ENCODE measurements around the gene DACT3.

DACT3 gene

DNA sequence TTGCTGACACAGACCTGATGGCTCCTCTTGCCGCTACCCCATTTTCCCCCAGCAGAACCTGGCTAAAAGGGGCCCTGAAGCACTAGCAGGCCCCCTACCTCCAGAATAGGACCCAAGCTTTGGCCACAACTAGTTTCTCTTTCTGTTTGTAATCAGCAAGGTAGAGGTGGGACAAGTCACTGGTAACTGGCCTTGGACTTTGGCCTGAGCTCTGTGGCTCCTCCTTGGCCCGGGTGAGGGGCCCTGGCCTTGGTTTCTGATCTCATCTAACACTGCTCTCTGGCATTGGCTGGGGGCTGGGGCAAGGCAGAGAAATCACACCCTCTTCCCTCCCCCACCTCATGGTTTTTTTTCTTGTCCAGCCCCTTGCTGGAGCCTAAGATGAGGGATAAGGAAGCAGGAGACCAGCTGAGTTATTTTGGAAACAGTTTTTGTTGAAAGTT is 57.8 kb downstream of the DACT3 start:
- peaks cover 28% of the 10 kb centered on the region for H3K36me3 ChIP-seq (ENCODE audit: insufficient read depth, low read length)
- H3K27me3 ChIP-seq (ENCODE audit: insufficient read depth, low read length) = no peaks in the 10 kb centered on the region
- WGBS = 59% methylated on average over 2 of the region's 2 CpGs
- H3K27ac ChIP-seq (ENCODE audit: low read depth, low read length) = no peak overlapping the region
- 0 out of 2 replicates have a peak, but pooled peaks cover 3% of the 10 kb centered on the region for H3K9me3 ChIP-seq (ENCODE audit: insufficient read depth, low read depth, low read length)
- peaks cover 12% of the 10 kb centered on the region; the same call in 1 of the 2 replicates for H3K4me1 ChIP-seq (ENCODE audit: insufficient read depth, low read length)
- H3K9ac ChIP-seq (ENCODE audit: low read depth, low read length) = no peak overlapping the region; the same call in 1 of the 2 replicates
- peak overlapping the region; percentile 73; the same call in 1 of the 2 replicates for H3K4me3 ChIP-seq (ENCODE audit: low read length)

DNA sequence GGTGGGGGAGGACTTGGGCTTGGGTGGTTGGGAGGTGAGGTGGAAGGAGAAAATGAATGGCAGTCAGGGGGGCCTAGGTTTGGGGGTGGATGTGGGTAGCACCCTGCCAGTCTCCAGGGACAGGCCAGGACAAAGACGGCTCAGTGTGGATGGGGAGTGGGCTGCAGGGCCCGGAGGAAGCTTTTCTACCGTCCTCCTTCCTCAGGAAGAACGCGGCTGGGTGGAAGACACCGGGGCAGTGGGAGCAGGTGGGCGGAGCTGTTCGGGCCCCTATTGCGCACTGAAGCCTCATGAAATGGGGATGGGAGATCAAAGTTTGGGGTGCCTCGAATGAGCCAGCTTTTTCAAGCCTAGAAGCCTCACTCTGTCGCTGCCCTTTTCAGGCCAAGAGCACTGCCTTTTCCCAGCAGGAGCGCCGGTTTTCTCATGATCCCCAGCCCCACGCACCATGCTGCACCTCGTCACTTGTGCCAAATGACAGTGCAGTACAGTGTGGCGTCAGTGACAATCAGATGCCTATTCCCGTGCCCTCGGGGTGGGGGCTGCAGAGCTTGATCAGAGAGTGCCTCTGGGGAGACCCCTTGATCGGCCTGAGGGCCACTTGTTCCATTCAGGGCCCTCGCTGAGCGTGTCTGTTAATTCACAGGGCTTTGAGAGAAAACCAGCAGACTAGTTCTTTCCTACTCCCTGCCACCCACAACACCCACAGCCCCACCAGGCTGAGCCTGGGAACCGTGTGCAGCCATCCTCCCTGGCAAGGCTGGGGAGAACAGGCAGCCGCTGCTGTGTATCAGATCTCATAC is 58.4 kb downstream of the DACT3 start:
- H3K4me1 ChIP-seq (ENCODE audit: insufficient read depth, low read length) = peaks cover 12% of the 10 kb centered on the region; the same call in 1 of the 2 replicates
- H3K9ac ChIP-seq (ENCODE audit: low read depth, low read length) = peak overlapping the region; percentile 99; the same call in 1 of the 2 replicates
- H3K9me3 ChIP-seq (ENCODE audit: insufficient read depth, low read depth, low read length) = 0 out of 2 replicates have a peak, but pooled peaks cover 3% of the 10 kb centered on the region
- H3K27me3 ChIP-seq (ENCODE audit: insufficient read depth, low read length) = no peaks in the 10 kb centered on the region
- no peak overlapping the region for H3K27ac ChIP-seq (ENCODE audit: low read depth, low read length)
- H3K4me3 ChIP-seq (ENCODE audit: low read length) = peak overlapping the region; percentile 73
- H3K36me3 ChIP-seq (ENCODE audit: insufficient read depth, low read length) = peaks cover 22% of the 10 kb centered on the region
- 44% methylated on average over 23 of the region's 23 CpGs for WGBS

DNA sequence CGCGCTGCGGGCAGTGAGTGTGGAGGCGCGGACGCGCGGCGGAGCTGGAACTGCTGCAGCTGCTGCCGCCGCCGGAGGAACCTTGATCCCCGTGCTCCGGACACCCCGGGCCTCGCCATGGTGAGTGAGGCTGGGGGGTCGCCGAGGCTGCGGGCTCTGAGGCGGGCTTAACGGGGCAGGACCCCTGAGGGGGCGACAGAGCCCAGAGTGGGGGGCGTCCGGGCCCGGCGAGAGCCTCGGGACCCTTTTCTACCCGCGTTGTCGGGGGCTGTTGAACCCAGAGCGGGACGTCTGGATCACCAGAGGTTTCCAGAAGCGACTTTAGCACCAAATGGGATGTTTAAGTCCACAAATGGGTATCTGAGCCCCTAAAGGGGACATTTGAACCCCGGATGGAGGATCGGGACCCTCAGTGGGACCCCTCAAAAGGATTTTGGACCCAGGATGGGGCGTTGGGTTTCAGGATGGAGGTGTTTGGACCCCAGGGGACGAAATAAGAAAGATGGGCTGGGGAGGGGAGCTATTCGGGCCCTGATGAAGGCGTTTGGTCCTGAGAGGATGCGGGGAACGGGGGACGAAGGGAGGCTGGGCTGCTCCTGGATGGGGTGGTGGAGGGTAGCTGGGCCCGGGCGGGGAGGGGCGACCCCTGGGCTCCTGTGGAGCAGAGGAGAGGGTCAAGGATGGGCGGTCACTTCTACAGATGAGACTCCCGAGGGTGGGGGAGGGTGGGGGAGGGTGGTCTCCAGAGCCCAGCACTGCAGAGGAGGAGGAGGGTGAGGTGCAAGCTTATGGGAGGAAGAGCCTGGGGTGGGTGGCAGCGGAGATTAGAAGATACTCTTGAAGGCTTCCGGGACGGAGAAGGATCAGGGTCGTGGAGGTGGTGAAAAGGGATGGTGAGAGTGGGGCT is 59.4 kb downstream of the DACT3 start, which contains the start of gene CALM3:
TSS of gene CALM3 (plus strand) at position 13 of the 907 bp plus-strand sequence. CDS start at position 118, 105 bp downstream.
- Histone ChIP-seq H3K27me3 (ENCODE audit: insufficient read depth, low read length) (no peaks in the 10 kb centered on the region), H3K4me3 (ENCODE audit: low read length) (peak within 1 kb of the TSS; percentile 73), H3K27ac (ENCODE audit: low read depth, low read length) (peak within 1 kb of the TSS; percentile 98), H3K36me3 (ENCODE audit: insufficient read depth, low read length) (peaks cover 12% of the 10 kb centered on the region), H3K9ac (ENCODE audit: low read depth, low read length) (peak within 1 kb of the TSS; percentile 99), H3K9me3 (ENCODE audit: insufficient read depth, low read depth, low read length) (0 out of 2 replicates have a peak, but pooled peaks cover 3% of the 10 kb centered on the region), H3K4me1 (ENCODE audit: insufficient read depth, low read length) (peaks cover 12% of the 10 kb centered on the region; the same call in 1 of the 2 replicates)
- under 1% methylated on average over 51 of the region's 51 CpGs for WGBS

DNA sequence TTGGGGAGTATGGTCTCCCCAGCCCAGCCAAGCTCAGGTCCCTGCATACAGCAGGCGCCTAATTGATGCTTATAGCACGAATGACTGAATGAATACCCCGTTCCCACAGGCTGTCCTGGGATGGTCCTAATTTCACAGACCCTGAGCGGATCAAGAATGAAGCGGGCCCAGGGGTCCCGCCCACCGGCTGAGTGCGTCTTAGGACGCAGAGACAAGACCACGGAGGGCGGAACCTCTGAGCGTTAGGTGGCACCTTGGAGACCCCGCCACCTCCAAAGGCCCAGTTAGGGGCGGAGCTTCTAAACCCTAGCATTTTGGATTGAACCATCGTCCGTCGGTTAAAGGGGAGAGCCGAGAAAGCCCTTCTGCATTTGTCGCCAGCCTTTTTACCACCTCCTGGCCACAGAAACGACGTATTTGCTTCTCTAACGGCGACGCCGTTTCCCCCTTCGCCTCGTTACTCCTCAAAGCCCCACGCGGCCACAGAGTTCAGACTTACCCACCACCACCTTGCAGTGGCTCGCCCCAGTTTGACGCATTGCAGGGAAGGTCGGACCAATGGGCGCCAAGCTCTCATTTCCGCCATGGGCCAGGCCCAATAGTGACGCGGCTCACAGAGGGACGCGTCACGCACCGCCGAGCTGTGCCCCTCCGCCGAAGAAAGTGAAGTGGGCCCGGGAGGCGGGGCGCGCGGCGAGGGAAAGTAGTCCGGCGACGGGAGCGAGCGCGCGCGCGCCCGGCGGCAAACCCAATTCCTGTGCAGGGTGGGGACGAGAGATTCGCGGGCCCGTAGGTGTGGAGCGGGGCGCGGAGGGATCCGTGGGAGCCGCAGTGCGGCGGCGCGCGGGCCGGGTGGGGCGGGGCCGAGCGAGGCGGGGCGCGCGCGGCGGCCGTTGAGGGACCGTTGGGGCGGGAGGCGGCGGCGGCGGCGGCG is 60.3 kb downstream of the DACT3 start:
- WGBS = 2% methylated on average over 93 of the region's 93 CpGs
- peak overlapping the region; percentile 98 for H3K27ac ChIP-seq (ENCODE audit: low read depth, low read length)
- no peaks in the 10 kb centered on the region for H3K27me3 ChIP-seq (ENCODE audit: insufficient read depth, low read length)
- H3K36me3 ChIP-seq (ENCODE audit: insufficient read depth, low read length) = peaks cover 3% of the 10 kb centered on the region
- H3K9me3 ChIP-seq (ENCODE audit: insufficient read depth, low read depth, low read length) = 0 out of 2 replicates have a peak, but pooled peaks cover 3% of the 10 kb centered on the region
- peaks cover 12% of the 10 kb centered on the region; the same call in 1 of the 2 replicates for H3K4me1 ChIP-seq (ENCODE audit: insufficient read depth, low read length)
- peak overlapping the region; percentile 99 for H3K9ac ChIP-seq (ENCODE audit: low read depth, low read length)
- peak overlapping the region; percentile 73 for H3K4me3 ChIP-seq (ENCODE audit: low read length)

DNA sequence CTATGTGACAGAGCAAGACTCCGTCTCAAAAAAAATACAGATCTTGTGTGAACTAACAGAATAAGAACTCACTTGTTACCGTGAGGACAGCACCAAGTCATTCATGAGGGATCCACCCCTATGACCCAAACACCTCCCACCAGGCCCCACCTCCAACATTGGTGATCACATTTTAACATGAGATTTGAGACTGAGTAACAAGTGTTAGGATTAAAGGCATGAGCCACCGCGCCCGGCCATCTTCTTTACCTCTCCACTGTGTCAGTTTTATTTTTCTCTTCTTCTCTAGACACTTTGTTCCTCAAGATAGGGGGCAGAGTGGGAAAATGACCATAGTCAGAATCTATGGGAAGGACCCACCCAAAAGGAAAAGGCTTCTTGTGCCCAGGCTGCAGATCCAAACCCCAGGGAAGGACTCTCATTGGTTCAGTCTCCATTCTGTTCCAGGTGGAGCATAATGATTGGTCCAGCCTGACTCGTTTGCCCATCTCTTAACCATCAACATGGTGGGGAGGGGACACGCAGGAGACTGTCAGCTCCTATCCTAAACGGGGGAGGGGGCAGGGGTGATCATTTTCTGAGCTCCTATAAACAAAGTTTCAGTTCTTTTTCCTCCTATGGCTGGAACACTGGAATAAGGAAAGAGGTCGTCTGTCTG is 61.1 kb downstream of the DACT3 start:
- Histone ChIP-seq H3K4me3 (ENCODE audit: low read length) (peak overlapping the region; percentile 73), H3K36me3 (ENCODE audit: insufficient read depth, low read length) (no peaks in the 10 kb centered on the region), H3K27me3 (ENCODE audit: insufficient read depth, low read length) (no peaks in the 10 kb centered on the region), H3K27ac (ENCODE audit: low read depth, low read length) (peak overlapping the region; percentile 98; the same call in 1 of the 2 replicates), H3K4me1 (ENCODE audit: insufficient read depth, low read length) (peaks cover 12% of the 10 kb centered on the region; the same call in 1 of the 2 replicates), H3K9me3 (ENCODE audit: insufficient read depth, low read depth, low read length) (0 out of 2 replicates have a peak, but pooled peaks cover 3% of the 10 kb centered on the region), H3K9ac (ENCODE audit: low read depth, low read length) (no peak overlapping the region)
- 70% methylated on average over 5 of the region's 9 CpGs for WGBS

DNA sequence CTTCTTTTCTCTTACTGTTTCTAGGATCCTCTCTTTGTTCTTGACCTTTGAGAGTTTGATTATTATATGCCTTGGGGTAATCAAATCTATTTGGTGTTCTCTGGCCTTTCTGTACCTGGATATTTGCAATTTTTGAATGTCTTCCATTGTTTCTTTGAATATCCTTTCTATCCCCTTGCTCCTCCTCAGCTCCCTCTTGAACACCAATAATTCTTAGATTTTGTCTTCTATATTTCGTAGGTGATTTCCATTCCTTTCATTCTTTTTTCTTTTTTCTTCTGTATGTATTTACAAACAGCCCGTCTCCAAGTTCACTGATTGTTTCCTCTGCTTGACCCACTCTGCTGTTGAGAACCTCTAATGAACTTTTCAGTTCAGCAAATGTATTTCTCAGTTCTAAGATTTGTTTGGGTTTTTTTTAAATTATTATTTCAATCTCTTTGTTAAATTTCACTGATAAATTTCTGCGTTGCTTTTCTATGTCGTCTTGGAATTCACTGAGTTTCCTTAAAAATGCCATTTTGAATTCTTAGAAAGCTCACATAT is 62.5 kb downstream of the DACT3 start:
- Histone ChIP-seq H3K27me3 (ENCODE audit: insufficient read depth, low read length) (no peaks in the 10 kb centered on the region), H3K4me3 (ENCODE audit: low read length) (no peak overlapping the region), H3K4me1 (ENCODE audit: insufficient read depth, low read length) (peaks cover 8% of the 10 kb centered on the region; the same call in 1 of the 2 replicates), H3K27ac (ENCODE audit: low read depth, low read length) (no peak overlapping the region), H3K9me3 (ENCODE audit: insufficient read depth, low read depth, low read length) (0 out of 2 replicates have a peak, but pooled peaks cover 3% of the 10 kb centered on the region), H3K36me3 (ENCODE audit: insufficient read depth, low read length) (no peaks in the 10 kb centered on the region), H3K9ac (ENCODE audit: low read depth, low read length) (no peak overlapping the region)
- WGBS = 87% methylated on average over 4 of the region's 4 CpGs

Measured in HUES64 (cell line).